ENCODE measurements around the gene RTN4IP1.
"Not testable (repeated sequence)": the region's sequence is repeated elsewhere in the genome, so short reads cannot be mapped to it uniquely, and the experiment has no call there.

The RTN4IP1 gene

DNA sequence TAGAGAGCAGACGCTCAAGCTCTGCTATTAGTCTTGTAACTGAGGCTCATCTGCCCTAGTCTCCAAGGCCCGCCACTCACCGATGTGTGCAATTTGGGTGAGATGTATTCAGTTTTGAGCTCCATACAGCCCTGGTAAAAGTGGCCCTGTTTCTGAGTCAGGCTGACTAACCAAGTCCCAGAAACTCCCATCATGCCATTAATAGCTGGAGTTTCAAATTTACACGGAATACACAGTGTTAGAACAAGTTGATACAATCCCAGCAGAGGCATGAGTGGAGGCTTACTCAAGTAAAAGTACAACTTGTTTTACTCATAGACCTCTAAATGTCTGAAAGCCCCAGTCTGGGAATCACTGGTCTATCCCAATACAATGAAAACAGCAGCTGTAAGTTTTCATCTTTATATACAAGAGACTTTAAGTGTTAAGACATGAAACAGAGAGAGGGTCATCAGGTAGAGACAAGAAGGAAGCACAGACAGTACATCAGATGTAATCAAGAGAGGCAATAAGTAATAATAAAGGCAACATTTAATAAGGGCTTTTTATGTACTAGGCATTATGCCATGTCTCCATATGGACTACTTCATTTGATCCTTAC, 42.4 kb downstream of the RTN4IP1 start:
- DNase-seq (ENCODE audit: low read depth, low spot score), result no peak

DNA sequence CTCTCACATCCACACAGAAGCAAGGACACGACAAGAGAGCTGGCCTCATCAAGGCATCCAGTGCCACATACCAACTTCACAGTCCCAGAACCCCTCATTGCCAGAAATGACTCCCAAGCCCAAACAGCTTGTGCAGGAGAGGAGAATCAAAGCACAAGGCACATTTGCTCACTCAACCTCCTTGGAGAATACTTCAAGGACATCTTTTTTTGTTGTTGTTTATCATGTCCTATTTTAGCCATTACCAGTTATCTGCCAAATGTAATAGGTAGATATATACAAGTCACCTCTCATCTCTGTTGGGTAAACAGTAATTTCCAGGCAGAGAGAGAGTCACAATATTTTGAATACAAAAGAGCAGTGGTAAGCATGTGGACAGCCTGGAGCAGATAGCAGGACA, 47.8 kb downstream of the RTN4IP1 start:
- no peak for DNase-seq (ENCODE audit: low read depth, low spot score)

DNA sequence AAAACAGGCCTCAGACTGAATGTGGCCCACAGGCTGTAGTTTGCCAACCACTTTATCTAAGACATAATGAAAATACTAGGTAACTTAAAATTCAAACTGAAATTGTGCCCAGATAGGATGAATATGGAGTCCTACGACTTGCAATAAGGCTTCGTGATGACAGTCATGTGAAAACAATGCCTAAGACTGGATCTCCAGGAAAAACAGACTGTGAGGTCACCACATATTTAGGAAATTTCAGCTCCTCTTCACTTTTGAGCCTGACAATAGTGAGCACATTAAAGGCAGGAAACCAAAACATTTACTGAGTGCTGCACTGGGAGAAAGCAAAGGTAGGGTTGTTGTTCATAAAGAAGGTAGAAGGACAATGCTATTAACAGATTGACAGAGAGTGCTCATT, 50.0 kb downstream of the RTN4IP1 start:
- DNase-seq (ENCODE audit: low read depth, low spot score), result no peak

DNA sequence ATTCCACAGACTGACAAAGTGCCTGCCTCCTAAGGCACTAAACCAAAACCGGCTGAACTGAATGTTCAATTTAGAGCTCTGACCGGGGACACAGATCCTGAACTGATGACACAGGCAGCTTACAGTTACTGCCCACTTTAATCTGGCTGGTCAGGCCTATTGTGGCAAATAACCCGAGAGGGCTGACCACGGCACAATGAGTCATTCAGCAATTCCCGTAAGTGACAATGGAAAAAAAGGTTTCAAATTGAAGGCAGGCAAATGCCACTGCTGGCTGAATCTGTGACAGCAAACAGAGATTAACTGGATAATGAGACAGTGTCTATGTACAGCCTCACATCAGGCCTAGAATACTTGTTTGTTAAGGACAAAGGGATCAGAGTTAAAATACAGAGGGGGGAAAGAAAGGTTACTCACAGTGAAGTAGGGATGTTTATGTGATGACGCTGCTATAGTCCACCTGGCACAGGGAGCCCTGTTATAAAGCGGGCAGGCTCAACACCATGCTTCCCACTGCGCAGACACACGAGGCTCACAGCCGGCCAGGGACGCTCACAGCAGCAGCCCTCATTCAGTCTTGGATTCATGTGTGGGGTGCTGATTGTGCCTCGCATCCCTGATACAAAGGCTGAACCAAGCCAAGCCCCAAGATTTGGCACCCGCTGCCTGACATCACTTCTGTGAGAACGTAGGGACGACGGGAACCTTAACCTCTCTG, 54.4 kb downstream of the RTN4IP1 start:
- DNase-seq (ENCODE audit: low read depth, low spot score), result peak; percentile 18

DNA sequence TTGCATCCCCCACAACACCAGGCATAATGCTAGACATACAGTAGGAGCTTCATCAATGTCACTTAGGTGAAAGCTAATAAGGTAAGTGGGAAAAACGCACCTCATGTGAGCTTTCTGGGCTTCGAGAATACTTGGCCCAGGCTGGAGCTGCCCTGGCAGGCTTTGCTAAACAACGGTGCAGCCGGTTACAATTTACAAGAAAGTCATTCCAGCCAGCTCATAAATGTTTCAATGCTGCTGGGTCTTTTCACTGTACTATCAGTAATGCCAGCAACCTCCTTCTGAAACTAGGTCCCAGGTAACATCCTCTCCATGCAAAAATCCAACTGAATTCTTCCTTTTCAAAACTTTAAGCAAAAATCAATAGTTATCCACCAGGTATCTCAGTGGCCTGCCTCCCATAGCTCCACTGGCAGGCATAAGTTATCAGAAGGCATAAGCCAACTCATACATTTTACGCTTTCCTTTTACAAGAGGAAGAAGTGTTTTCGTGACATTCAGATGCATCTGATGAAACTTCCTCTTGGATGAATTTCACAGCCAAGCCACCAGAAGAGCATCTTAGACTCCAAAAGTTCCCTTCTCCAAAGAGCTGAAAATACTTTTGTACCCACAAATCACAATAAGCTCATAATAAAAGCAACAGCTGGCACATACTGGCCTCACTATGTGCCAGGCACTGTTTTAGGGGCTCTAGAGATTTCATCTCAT, 56.3 kb downstream of the RTN4IP1 start:
- DNase-seq (ENCODE audit: low read depth, low spot score), result no peak

DNA sequence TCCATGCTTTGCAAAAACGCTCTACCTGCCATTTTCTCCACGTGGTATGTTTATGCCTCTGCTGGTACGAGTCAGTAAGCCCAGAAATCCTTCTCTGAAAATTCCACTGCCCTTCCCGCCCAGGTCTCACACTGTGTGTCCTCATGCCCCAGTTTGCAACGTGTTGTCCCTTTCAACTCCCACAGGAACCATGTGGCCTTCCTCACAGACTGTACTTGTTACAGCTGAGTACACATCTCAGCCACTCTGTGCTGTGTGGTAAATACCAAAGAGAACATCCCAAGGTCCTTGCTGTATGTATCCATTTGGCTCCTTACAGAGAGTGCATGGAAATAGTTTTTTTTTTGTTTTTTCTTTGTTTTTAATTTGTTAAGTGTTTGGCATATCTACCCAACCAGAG, 56.9 kb downstream of the RTN4IP1 start:
- DNase-seq (ENCODE audit: low read depth, low spot score), result no peak

DNA sequence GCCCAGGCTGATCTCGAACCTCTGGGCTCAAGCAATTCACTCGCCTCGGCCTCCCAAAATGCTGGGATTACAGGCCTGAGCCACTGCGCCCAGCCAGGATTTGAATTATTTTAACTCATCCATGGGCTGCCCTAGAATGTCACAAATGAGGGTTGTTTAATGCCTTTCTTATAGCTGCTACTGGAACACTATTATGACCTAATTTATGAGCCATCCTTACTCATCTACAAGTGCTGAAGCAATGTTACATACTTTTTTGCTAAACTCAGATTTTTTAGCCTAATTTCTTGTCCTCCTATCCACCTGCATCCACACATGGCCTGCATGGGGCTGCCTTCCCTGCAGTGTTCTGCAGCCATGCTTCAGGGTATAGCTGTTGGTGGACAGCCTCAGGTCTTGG, 59.9 kb downstream of the RTN4IP1 start:
- DNase-seq (ENCODE audit: low read depth, low spot score), result no peak

DNA sequence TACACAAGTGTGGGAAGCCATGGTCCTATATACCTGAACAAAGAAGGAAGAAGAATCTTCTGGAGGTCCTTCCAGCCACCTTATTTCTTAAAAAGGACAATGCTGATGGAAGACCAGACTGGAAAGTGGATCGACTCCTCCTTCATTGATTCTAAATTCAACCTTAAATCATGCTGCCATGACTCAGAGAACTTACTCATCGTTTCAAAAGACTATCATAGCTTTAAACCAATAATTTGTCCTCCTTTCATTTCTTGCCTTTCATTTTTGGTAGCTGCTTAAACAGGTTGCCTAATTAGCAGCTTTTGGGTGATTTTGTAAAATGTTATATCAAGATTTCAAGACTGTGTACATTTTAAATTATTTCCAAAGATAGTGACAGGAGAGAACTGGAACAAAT, 60.8 kb downstream of the RTN4IP1 start:
- DNase-seq (ENCODE audit: low read depth, low spot score), result no peak

DNA sequence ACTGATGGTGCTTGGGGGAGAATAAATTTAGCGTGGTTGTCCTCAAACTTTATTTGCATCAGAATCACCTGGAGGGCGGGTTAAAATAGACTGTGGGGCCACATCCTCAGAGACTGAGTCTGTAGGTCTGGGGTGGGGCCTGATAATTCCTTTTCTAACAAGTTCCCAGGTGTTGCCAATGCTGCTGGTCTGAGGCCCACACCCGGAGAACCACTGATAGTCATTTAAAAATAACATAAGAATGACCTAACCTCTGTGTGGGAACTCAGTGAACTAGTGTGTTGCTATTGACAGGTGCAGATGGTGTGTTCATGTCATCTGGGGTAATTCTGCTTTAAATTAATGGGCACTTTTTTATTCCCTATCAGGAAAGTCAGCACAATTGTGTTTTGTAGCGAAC, 64.8 kb downstream of the RTN4IP1 start:
- DNase-seq (ENCODE audit: low read depth, low spot score), result no peak

DNA sequence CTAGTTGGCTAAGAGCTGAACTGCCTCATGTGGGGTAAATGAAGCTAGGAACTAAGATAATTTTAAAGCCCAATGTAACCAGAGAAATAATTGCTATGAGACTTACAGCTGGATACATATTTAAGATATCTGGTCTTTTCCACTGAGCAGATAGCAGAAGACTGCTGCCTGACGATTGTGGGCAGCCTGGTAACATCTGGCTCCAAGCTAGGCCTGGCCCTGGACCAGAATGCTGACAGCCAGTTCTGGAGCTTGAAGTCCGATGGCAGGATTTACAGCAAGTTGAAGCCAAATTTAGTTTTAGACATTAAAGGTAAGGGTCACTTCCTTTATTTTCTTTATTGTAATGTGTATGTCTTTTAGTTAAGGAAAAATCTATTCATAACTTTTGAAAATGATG, 65.7 kb downstream of the RTN4IP1 start:
- no peak for DNase-seq (ENCODE audit: low read depth, low spot score)

DNA sequence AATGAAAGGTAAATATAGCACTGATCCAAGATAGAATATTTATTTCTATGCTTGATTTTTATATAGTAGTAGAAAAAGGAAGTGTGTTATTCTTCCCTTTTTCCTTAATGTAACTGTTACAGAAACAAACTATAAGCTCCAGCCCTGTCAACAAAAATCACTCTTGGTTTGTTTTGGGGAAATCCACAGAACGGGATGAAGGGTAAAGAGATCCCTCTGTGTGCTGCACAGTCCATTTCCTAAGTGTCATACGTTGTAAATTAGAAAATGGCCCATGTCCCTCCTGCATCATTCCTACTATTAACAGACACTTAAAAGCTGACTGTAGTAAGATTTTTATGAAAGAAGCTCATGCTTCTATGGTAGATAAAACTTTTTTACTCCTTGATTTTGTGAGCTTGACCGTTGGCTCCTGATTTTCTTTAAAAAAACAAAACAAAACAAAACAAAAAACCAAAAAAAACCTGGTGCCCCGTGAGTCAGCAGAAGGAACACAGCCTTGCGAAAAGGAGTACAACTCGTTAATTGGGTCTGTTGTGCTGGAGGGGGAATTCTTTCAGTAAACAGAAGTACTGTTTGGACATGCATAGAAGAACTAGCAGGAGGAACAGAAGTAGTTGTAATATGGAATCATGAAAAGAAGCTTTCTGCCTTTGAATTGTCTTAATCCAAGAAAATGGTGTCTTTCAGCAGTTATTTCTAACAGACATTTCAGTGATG, 67.5 kb downstream of the RTN4IP1 start:
- DNase-seq (ENCODE audit: low read depth, low spot score), result peak; percentile 15

DNA sequence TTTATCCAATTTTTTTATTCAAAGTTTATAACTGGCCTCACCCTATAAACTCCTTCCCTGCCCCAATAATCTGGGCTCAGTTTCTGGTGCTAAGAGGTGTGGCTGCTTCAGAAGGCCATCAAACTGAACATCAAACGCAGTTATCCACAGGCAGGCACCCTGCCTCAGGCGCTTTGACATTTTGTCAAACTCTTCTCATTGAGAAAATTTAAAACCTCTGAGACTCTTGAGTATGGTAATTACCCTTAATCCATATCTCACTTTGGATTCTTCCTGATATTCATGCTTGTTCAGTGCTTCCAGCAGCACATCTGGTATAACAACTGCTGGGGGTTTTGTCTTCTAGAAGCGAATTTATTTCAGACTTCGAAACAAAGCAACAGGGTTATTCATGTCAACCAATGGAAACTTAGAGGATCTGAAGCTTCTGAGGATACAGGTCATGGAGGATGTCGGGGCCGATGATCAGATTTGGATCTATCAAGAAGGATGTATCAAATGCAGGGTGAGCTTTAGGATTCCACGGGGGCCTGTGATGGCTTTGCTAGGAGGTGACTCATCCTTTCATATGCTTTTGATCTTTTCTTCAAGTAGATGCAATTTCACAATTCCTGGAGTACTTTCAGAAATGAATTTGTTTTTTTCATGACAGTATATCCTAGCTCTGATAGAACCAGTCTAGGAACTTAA, 68.2 kb downstream of the RTN4IP1 start:
- DNase-seq (ENCODE audit: low read depth, low spot score), result peak; percentile 34

DNA sequence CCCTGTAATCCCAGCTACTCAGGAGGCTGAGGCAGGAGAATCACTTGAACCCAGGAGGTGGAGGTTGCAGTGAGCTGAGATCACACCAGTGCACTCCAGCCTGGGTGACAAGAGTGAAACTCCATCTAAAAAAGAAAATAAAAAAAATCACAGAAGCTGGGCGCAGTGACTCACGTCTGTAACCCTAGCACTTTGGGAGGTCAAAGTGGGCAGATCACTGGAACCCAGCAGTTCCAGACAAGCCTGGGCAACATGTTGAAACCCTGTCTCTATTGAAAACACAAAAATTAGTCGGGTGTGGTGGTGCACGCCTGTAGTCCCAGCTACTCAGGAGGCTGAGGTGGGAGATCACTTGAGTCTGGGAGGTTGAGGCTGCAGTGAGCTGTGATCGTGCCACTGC, 69.6 kb downstream of the RTN4IP1 start:
- DNase-seq (ENCODE audit: low read depth, low spot score), result not testable (repeated sequence)

DNA sequence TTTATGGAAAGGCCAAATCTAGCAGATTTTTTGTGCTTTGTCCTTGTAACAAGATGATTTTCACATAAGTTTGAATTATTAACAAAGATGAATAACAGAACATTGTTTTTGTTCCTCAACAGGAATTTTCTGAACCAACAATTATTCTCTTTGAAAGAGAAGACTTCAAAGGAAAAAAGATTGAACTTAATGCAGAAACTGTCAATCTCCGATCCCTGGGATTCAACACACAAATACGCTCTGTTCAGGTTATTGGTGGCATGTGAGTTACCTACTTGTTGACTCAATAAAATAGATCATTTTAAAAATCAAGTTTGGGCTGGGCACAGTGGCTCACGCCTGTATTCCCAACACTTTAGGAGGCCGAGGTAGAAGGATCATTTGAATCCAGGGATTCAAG, 70.9 kb downstream of the RTN4IP1 start:
- DNase-seq (ENCODE audit: low read depth, low spot score), result no peak

DNA sequence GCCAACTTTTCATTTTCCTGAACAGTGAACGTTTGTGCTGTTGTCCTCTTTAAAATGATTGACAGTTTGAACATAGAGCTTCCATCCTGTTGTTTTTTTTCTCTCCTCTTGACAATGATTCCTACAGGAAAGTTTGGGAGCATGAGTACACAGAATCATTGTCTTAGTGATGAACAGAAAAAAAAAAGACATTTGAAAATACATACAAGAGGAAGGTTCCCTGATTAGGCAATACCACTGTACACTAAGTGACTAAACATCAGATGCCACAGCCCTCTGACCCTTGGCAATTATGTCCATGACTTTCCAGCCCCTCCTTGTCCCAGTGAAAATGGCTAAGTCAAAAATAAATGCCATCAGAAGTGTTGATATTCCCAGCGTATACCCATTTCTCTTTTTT, 71.5 kb downstream of the RTN4IP1 start:
- DNase-seq (ENCODE audit: low read depth, low spot score), result no peak

DNA sequence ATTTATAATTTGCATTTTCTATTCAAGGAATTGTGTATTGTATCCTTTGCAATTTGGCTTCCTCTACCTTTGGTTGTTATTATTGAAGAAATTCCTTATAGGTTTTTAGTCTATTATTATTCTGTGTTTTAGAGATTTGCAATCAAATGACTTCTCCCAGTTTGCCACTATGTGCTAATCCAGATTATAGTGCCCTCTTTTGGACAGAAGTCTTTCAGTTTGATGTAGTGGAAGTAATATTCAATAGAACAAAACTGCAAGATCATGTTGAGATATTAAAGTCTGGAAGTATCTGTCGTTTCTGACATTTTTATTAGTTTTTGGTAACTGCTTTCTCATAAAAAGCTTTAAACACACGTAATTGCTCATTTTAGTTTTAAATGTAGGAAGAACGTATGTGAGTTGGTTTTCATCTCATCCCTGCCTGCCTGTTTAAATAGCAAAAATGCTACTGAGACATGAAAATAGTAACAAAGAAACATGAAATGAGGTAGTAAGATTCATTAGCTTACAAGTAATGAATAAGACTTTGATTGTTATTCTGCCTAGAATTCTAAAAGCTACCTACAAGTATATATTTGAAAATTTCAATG, 72.8 kb downstream of the RTN4IP1 start:
- DNase-seq (ENCODE audit: low read depth, low spot score), result no peak

DNA sequence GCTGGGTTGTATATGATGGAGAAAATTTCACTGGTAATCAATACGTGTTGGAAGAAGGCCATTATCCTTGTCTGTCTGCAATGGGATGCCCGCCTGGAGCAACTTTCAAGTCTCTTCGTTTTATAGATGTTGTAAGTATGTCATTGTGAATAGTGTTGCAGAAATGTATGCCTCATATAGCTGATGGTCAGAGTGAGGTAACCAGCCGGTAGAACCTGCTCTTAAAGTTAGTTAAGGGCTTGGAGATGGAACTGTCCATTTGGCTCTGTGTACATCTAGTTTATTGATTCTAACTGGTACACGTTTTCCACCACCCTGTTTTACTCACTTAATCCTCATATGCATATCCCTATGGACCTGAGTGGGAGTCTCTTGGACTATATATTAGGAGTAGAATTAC, 73.5 kb downstream of the RTN4IP1 start:
- DNase-seq (ENCODE audit: low read depth, low spot score), result no peak

DNA sequence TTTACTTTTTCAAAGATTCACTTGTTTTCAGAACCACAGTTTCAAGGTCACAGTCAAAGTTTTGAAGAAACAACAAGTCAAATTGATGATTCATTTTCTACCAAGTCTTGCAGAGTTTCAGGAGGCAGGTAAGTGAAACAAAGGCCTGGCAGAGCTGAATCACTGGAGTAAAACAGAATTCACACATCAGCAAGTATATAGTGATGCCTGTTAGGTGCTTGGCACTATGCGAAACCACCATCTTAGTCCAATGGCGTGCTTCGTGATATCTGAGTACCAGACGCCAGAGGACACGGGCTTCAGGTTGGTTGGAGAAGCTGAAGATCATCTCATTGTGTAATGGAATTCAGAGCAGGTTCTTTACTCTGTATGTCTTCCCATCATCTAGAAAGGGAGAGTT, 75.9 kb downstream of the RTN4IP1 start:
- no peak for DNase-seq (ENCODE audit: low read depth, low spot score)

DNA sequence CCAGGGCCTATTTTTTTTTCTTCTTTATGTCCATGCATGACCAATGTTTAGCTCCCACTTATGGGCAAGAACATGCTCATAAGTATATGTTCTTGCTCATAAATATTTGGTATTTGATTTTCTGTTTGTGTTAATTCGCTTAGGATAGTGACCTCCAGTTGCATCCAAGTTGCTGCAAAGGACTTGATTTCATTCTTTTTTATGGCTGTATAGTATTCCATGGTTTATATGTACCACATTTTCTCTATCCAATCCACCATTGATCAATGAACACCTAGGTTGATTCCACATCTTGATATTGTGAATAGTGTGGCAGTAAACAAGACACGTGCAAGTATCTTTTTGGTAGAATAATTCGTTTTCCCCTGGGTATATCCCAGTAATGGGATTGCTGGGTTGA, 78.1 kb downstream of the RTN4IP1 start:
- DNase-seq (ENCODE audit: low read depth, low spot score), result no peak

DNA sequence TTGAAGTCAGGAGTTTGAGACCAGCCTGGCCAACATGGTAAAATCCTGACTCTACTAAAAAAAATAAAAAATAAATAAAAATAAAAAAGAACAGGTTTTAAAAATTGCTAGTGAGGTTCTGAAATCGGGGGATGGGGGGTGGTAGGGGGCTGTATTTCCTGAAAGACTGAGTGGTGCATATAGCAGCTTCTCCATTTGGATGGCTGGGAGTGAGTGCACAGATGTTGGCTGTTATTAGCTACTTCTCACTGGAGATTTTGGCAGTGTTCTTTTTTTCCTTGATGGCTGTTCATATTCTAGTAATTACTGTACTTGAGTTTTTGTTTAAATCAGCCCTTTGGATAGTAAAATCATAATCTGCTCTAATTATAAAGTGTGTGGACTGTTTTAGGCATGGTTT, 79.8 kb downstream of the RTN4IP1 start:
- no peak for DNase-seq (ENCODE audit: low read depth, low spot score)

DNA sequence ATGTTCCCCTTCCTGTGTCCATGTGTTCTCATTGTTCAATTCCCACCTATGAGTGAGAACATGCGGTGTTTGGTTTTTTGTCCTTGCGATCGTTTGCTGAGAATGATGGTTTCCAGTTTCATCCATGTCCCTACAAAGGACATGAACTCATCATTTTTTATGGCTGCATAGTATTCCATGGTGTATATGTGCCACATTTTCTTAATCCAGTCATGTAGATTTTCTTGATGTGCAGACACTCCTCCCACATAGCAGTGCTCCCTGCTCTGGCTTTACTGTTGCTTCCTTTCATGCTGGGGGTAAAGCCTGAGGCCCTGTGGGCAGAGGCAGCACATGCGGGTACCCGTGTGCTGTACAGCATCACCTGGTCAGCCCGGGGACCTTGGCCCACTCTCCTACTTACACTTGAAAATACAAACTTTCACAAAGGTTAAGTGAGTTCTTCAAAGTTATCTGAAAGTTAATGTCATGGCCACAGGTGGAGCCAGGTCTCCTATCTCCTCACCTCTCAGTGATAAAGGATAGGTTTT, 80.3 kb downstream of the RTN4IP1 start:
- DNase-seq (ENCODE audit: low read depth, low spot score), result not testable (repeated sequence)

Measured in ELF-1 (cell line).